ENCODE data around the gene DNAAF5.
"Not testable (repeated sequence)": the region's sequence is repeated elsewhere in the genome, so short reads cannot be mapped to it uniquely, and the experiment has no call there.

Gene DNAAF5

GRCh38 chr7:782718-783449 is 56.4 kb downstream of the DNAAF5 start:
- H3K36me3 ChIP-seq (ENCODE audit: insufficient read depth, low read depth, low read length), result peaks cover 79% of the 10 kb centered on the region
- no peak overlapping the region for H3K9ac ChIP-seq (ENCODE audit: low read depth, low read length)
- no peaks in the 10 kb centered on the region for H3K9me3 ChIP-seq (ENCODE audit: insufficient read depth, low read depth, low read length)
- no peaks in the 10 kb centered on the region for H3K4me1 ChIP-seq (ENCODE audit: insufficient read depth, low read length)
- H3K27me3 ChIP-seq (ENCODE audit: insufficient read depth, low read length), result no peaks in the 10 kb centered on the region
- H3K27ac ChIP-seq (ENCODE audit: low read length), result no peak overlapping the region
- H3K4me3 ChIP-seq (ENCODE audit: low read length), result no peak overlapping the region

GRCh38 chr7:783556-784490 is 57.3 kb downstream of the DNAAF5 start:
- Histone ChIP-seq H3K9me3 (ENCODE audit: insufficient read depth, low read depth, low read length) (no peaks in the 10 kb centered on the region), H3K9ac (ENCODE audit: low read depth, low read length) (no peak overlapping the region), H3K27ac (ENCODE audit: low read length) (no peak overlapping the region), H3K36me3 (ENCODE audit: insufficient read depth, low read depth, low read length) (peaks cover 79% of the 10 kb centered on the region), H3K4me1 (ENCODE audit: insufficient read depth, low read length) (no peaks in the 10 kb centered on the region), H3K27me3 (ENCODE audit: insufficient read depth, low read length) (no peaks in the 10 kb centered on the region), H3K4me3 (ENCODE audit: low read length) (no peak overlapping the region)

- Histone ChIP-seq H3K9me3 (ENCODE audit: insufficient read depth, low read depth, low read length) (no peaks in the 10 kb centered on the region), H3K27me3 (ENCODE audit: insufficient read depth, low read length) (no peaks in the 10 kb centered on the region), H3K27ac (ENCODE audit: low read length) (no peak overlapping the region), H3K4me1 (ENCODE audit: insufficient read depth, low read length) (no peaks in the 10 kb centered on the region), H3K9ac (ENCODE audit: low read depth, low read length) (no peak overlapping the region), H3K36me3 (ENCODE audit: insufficient read depth, low read depth, low read length) (peaks cover 72% of the 10 kb centered on the region), H3K4me3 (ENCODE audit: low read length) (no peak overlapping the region)
Measured at GRCh38 chr7:784971-785370, 58.5 kb downstream of the DNAAF5 start.

GRCh38 chr7:785416-785815 is 58.9 kb downstream of the DNAAF5 start:
- no peak overlapping the region for H3K27ac ChIP-seq (ENCODE audit: low read length)
- H3K4me1 ChIP-seq (ENCODE audit: insufficient read depth, low read length), result no peaks in the 10 kb centered on the region
- H3K36me3 ChIP-seq (ENCODE audit: insufficient read depth, low read depth, low read length), result peaks cover 68% of the 10 kb centered on the region
- no peak overlapping the region for H3K4me3 ChIP-seq (ENCODE audit: low read length)
- H3K9ac ChIP-seq (ENCODE audit: low read depth, low read length), result no peak overlapping the region
- no peaks in the 10 kb centered on the region for H3K9me3 ChIP-seq (ENCODE audit: insufficient read depth, low read depth, low read length)
- no peaks in the 10 kb centered on the region for H3K27me3 ChIP-seq (ENCODE audit: insufficient read depth, low read length)

GRCh38 chr7:786472-787255 is 60.2 kb downstream of the DNAAF5 start:
- Histone ChIP-seq H3K9me3 (ENCODE audit: insufficient read depth, low read depth, low read length) (no peaks in the 10 kb centered on the region), H3K27me3 (ENCODE audit: insufficient read depth, low read length) (no peaks in the 10 kb centered on the region), H3K27ac (ENCODE audit: low read length) (no peak overlapping the region), H3K4me3 (ENCODE audit: low read length) (no peak overlapping the region), H3K4me1 (ENCODE audit: insufficient read depth, low read length) (no peaks in the 10 kb centered on the region), H3K9ac (ENCODE audit: low read depth, low read length) (no peak overlapping the region), H3K36me3 (ENCODE audit: insufficient read depth, low read depth, low read length) (peaks cover 56% of the 10 kb centered on the region)

GRCh38 chr7:787332-788240 is 61.1 kb downstream of the DNAAF5 start:
- Histone ChIP-seq H3K4me3 (ENCODE audit: low read length) (no peak overlapping the region), H3K9me3 (ENCODE audit: insufficient read depth, low read depth, low read length) (no peaks in the 10 kb centered on the region), H3K27ac (ENCODE audit: low read length) (no peak overlapping the region), H3K4me1 (ENCODE audit: insufficient read depth, low read length) (no peaks in the 10 kb centered on the region), H3K9ac (ENCODE audit: low read depth, low read length) (no peak overlapping the region), H3K27me3 (ENCODE audit: insufficient read depth, low read length) (no peaks in the 10 kb centered on the region), H3K36me3 (ENCODE audit: insufficient read depth, low read depth, low read length) (peaks cover 48% of the 10 kb centered on the region)

GRCh38 chr7:791519-791918 is 65.0 kb downstream of the DNAAF5 start:
- no peak overlapping the region for H3K4me3 ChIP-seq (ENCODE audit: low read length)
- no peak overlapping the region for H3K9ac ChIP-seq (ENCODE audit: low read depth, low read length)
- no peaks in the 10 kb centered on the region for H3K4me1 ChIP-seq (ENCODE audit: insufficient read depth, low read length)
- peaks cover 15% of the 10 kb centered on the region; the same call in 1 of the 2 replicates for H3K36me3 ChIP-seq (ENCODE audit: insufficient read depth, low read depth, low read length)
- no peaks in the 10 kb centered on the region for H3K9me3 ChIP-seq (ENCODE audit: insufficient read depth, low read depth, low read length)
- no peaks in the 10 kb centered on the region for H3K27me3 ChIP-seq (ENCODE audit: insufficient read depth, low read length)
- no peak overlapping the region for H3K27ac ChIP-seq (ENCODE audit: low read length)

GRCh38 chr7:794207-794606 is 67.7 kb downstream of the DNAAF5 start:
- Histone ChIP-seq H3K9me3 (ENCODE audit: insufficient read depth, low read depth, low read length) (no peaks in the 10 kb centered on the region), H3K4me1 (ENCODE audit: insufficient read depth, low read length) (no peaks in the 10 kb centered on the region), H3K27me3 (ENCODE audit: insufficient read depth, low read length) (no peaks in the 10 kb centered on the region), H3K36me3 (ENCODE audit: insufficient read depth, low read depth, low read length) (0 out of 2 replicates have a peak, but pooled peaks cover under 1% of the 10 kb centered on the region), H3K9ac (ENCODE audit: low read depth, low read length) (no peak overlapping the region), H3K4me3 (ENCODE audit: low read length) (no peak overlapping the region), H3K27ac (ENCODE audit: low read length) (no peak overlapping the region)

GRCh38 chr7:794671-795329 is 68.3 kb downstream of the DNAAF5 start:
- H3K4me1 ChIP-seq (ENCODE audit: insufficient read depth, low read length), result no peaks in the 10 kb centered on the region
- H3K4me3 ChIP-seq (ENCODE audit: low read length), result no peak overlapping the region

GRCh38 chr7:796434-797169 is 70.1 kb downstream of the DNAAF5 start:
- H3K36me3 ChIP-seq (ENCODE audit: insufficient read depth, low read depth, low read length); H3K9ac ChIP-seq (ENCODE audit: low read depth, low read length); H3K4me1 ChIP-seq (ENCODE audit: insufficient read depth, low read length); H3K4me3 ChIP-seq (ENCODE audit: low read length); H3K27me3 ChIP-seq (ENCODE audit: insufficient read depth, low read length); H3K27ac ChIP-seq (ENCODE audit: low read length); H3K9me3 ChIP-seq (ENCODE audit: insufficient read depth, low read depth, low read length): not testable (repeated sequence)

More at GRCh38 chr7:794671-795329, 68.3 kb downstream of the DNAAF5 start:
- Histone ChIP-seq H3K9me3 (ENCODE audit: insufficient read depth, low read depth, low read length) (no peaks in the 10 kb centered on the region), H3K27me3 (ENCODE audit: insufficient read depth, low read length) (no peaks in the 10 kb centered on the region), H3K36me3 (ENCODE audit: insufficient read depth, low read depth, low read length) (no peaks in the 10 kb centered on the region), H3K27ac (ENCODE audit: low read length) (no peak overlapping the region), H3K9ac (ENCODE audit: low read depth, low read length) (no peak overlapping the region)
